Measurements from ENCODE around the gene ZFAND2A. TPM values are rescaled to one million over a fixed set of nuclear protein-coding genes. Genes with fewer than 3 reads are reported as not detected.

Gene ZFAND2A
- total RNA-seq, 1 donor from 2014 or later: 6.6 TPM

DNA sequence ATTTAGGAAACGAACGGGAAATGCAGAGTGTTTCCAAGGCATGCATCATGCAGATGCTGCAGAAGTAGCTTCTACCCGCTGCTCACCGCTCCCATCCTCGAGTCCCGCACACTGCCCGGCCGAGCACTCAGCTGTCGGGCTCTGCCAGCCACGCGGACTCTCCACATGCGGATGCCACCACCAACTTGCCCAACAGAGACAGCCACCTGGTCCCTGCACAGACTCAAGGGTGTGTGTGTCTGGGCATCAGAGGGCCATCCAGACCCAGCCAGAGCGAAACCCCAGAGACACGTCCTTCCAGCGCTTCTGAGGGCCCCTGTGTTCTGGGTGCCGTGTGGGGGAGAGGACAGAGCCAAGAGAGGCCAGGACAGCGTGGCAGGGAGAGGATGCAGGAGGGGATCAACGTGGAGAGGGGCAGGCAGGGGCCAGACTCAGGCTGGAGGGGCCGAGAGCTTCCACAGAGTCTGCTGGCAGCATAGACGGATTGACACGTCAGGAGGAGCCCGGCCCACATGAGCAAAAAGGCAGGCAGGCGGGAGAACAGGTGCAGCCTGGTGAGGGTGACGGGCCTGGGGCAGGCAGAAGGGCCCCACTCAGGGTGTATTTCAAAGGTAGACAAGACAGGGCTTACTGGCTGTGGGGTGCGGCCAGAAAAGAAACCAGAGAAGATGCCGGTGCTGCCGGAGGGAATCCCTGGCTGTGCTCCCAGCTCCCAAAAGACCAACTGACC, 53.8 kb downstream of the ZFAND2A start:
- H3K27me3 ChIP-seq (ENCODE audit: low read depth): no peaks in the 10 kb centered on the region
- H3K27ac ChIP-seq (replicated peaks): peak overlapping the region; percentile 59
- TF ChIP-seq, protein P1, sequence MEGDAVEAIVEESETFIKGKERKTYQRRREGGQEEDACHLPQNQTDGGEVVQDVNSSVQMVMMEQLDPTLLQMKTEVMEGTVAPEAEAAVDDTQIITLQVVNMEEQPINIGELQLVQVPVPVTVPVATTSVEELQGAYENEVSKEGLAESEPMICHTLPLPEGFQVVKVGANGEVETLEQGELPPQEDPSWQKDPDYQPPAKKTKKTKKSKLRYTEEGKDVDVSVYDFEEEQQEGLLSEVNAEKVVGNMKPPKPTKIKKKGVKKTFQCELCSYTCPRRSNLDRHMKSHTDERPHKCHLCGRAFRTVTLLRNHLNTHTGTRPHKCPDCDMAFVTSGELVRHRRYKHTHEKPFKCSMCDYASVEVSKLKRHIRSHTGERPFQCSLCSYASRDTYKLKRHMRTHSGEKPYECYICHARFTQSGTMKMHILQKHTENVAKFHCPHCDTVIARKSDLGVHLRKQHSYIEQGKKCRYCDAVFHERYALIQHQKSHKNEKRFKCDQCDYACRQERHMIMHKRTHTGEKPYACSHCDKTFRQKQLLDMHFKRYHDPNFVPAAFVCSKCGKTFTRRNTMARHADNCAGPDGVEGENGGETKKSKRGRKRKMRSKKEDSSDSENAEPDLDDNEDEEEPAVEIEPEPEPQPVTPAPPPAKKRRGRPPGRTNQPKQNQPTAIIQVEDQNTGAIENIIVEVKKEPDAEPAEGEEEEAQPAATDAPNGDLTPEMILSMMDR (IDR thresholded peaks at IDR 0.05; ENCODE audit: borderline replicate concordance): no peak
- H3K36me3 ChIP-seq: no peaks in the 10 kb centered on the region
- no peak for DNase-seq
- peaks cover 27% of the 10 kb centered on the region for H3K4me1 ChIP-seq
- intact Hi-C loops (cut with micrococcal nuclease): no loop called here
- H3K4me3 ChIP-seq: no peak overlapping the region
- H3K9me3 ChIP-seq (replicated peaks): no peaks in the 10 kb centered on the region

DNA sequence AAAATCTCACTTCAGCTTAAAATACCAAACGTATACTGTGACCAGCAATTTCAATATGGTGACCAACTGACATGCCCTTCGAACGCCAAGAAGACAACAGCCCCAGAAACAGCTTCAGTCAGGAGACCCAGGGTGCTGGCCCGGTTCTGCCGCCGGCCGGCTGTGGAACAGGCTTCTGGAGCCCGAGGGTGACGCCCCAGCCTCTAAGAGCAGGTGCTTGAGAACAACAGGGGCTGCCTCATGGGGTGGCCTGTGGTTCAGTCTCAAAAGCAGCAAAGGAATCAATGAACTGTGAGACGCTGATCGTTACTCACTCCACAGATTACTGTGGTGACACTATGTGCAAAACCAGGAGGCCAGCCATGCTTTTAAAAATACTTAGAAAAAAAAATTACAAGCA, 54.8 kb downstream of the ZFAND2A start:
- H3K27ac ChIP-seq (replicated peaks): peak overlapping the region; percentile 59
- DNase-seq: no peak
- H3K4me1 ChIP-seq: peaks cover 27% of the 10 kb centered on the region
- H3K9me3 ChIP-seq (replicated peaks): no peaks in the 10 kb centered on the region
- H3K27me3 ChIP-seq (ENCODE audit: low read depth): no peaks in the 10 kb centered on the region
- TF ChIP-seq, protein P1 (IDR thresholded peaks at IDR 0.05; ENCODE audit: borderline replicate concordance): no peak
- H3K4me3 ChIP-seq: no peak overlapping the region
- H3K36me3 ChIP-seq: no peaks in the 10 kb centered on the region
- intact Hi-C loops (cut with micrococcal nuclease): no loop called here

DNA sequence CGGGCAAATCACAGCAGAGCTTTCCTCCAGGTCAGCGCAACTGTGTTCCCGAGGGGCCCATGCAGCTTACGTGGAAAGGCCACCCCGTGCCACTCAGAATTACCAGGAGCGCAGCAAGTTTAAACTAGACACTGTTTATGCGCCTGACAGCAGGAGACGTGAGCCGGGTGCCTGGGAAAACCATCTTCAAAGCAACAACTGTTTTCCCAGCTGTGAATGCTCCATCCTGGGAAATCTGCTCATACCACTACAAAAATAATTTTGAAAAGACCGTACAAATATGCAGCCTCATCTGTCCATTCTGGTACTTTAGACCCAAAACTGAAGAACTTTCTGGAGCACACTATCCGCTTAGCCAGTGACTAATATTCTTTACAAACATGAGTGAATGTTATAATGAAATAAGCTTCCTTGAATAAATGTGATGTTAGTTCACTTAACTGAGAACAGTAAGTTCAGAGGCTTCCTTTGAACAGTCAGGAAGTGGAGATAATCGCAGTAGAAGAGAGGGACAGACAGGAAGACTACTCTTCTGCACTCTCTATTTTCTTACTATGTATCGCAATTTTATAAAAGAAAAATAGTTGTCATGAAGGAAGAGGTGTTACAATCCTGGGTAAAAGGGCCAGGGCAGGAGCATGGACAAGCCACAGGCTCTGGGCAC, 55.3 kb downstream of the ZFAND2A start:
- Histone ChIP-seq H3K36me3 (no peaks in the 10 kb centered on the region), H3K4me3 (no peak overlapping the region), H3K27me3 (ENCODE audit: low read depth) (no peaks in the 10 kb centered on the region), H3K4me1 (peaks cover 27% of the 10 kb centered on the region), H3K9me3 (replicated peaks) (no peaks in the 10 kb centered on the region), H3K27ac (replicated peaks) (peak overlapping the region; percentile 59)
- DNase-seq: no peak
- TF ChIP-seq, protein P1 (IDR thresholded peaks at IDR 0.05; ENCODE audit: borderline replicate concordance): no peak
- intact Hi-C loops (cut with micrococcal nuclease): no loop called here

DNA sequence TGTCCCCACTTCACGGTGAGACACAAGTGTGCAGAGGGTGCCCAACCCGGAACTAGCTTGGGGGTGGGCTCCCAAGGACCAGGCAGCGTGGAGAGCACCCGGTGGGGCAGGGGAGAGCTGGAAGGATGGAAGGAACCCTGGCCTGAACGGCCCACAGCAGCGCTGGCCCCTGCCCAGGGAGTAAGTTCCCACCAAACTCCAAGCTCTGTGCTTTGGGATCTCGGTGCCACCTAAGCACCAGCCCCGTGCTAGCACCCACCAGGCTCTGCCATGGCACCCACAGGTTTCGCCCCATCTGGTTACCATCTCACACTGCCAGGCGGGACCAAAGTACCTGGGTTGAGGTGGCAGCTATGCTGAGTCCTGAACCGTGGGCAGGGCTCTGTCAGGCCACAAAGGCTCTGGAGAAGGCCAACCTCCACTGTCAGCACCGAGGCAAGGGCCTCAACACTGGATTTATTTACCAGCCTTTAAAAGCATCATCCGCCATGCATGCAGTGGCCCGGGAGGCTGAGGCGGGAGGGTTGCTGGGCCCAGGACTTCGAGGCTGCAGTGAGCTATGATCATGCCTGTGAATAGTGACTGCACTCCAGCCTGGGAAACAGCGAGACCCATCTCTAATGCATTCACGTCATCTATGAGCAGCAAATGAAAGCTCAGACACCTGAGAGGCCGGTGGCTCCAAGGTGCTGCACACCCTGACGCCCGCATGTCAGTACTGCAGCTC, 56.0 kb downstream of the ZFAND2A start:
- intact Hi-C loops (cut with micrococcal nuclease): no loop called here
- DNase-seq: no peak
- no peaks in the 10 kb centered on the region for H3K36me3 ChIP-seq
- H3K27ac ChIP-seq (replicated peaks): peak overlapping the region; percentile 59
- no peak overlapping the region for H3K4me3 ChIP-seq
- TF ChIP-seq, protein P1 (IDR thresholded peaks at IDR 0.05; ENCODE audit: borderline replicate concordance): no peak
- peaks cover 27% of the 10 kb centered on the region for H3K4me1 ChIP-seq
- no peaks in the 10 kb centered on the region for H3K27me3 ChIP-seq (ENCODE audit: low read depth)
- no peaks in the 10 kb centered on the region for H3K9me3 ChIP-seq (replicated peaks)

DNA sequence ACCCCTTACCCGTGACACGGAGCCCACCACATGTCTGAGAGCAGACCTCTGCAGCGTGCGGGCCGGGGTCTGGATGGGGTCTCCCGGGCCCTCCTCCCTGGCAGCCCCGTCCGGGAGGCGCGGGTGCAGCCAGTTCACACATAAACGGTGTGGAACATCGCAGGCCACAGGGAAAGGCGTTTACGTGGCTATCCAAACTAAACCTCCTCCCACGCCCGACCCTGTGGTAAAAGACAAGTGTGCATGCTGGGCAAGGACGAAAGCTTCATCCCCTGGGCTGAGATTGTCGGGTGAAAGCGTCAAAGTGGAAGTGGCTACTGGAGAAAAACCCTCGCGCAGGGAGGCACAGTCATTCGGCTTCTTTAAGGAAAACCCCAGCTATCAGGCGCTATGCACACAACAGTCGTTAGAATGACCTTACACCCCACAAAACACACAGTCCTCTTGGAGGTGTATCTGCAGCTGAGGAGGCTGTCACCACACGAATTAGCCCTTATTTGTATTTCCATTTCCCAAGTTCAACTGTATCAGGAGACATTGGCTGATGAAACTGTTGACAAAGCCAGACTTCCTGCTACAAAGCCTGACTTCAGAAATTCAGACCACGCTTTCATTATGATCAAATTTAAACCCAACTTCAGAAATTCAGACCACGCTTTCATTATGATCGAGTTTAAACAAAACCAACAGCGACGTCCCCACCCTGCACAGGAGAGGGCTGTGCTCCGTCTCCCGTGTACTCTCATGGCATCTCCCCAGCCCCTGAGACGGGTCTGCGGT, 56.8 kb downstream of the ZFAND2A start:
- TF ChIP-seq, protein P1 (IDR thresholded peaks at IDR 0.05; ENCODE audit: borderline replicate concordance): no peak
- Histone ChIP-seq H3K27me3 (ENCODE audit: low read depth) (no peaks in the 10 kb centered on the region), H3K9me3 (replicated peaks) (no peaks in the 10 kb centered on the region), H3K4me3 (no peak overlapping the region), H3K36me3 (no peaks in the 10 kb centered on the region), H3K27ac (replicated peaks) (peak overlapping the region; percentile 59), H3K4me1 (peaks cover 27% of the 10 kb centered on the region)
- DNase-seq: no peak
- intact Hi-C loops (cut with micrococcal nuclease): no loop called here
